Neural cell (in vitro differentiated cells): Measurements from ENCODE around the gene MYEF2.

Source experiments
- CTCF ChIP-seq: fragments of 450-650 bp; IDR thresholded peaks from 2 replicates; pipeline ENCODE4 v1.5.1; 2014; ENCODE audit warnings: antibody characterized with exemption, mild to moderate bottlenecking, moderate library complexity; ENCODE audit not compliant: poor library complexity, severe bottlenecking
- EP300 ChIP-seq: fragments of 450-650 bp; conservative IDR thresholded peaks from 2 replicates; pipeline ENCODE4 v1.6.1; 2014; ENCODE audit warnings: antibody characterized with exemption, mild to moderate bottlenecking, moderate library complexity; ENCODE audit not compliant: poor library complexity, severe bottlenecking
- POLR2AphosphoS5 ChIP-seq: IDR thresholded peaks from 2 replicates; pipeline ENCODE4 v1.6.1; 2012
- TAF1 ChIP-seq: IDR thresholded peaks from 2 replicates; pipeline ENCODE4 v1.6.1; 2012; ENCODE audit warnings: low read depth

DNA sequence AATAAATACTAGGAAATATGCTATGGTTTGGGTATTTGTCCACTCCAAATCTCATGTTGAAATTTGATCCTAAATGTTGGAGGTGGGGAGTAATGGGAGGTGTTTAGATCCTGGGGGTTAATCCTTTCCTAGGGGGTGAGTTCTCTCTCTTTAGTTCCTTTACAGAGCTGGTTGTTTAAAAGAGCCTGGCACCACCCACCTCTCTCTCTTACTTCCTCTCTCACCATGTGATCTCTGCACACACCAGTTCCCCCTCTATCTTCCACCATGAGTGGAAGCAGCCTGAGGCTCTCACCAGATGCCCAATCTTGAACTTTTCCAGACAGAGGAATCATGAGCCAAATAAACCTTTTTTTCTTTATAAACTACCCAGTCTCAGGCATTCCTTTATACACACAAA lies 46.8 kb downstream of the MYEF2 start:
- TF ChIP-seq CTCF (no peak), POLR2AphosphoS5 (no peak), EP300 (no peak), TAF1 (no peak)
